WERI-Rb-1 (cell line): ENCODE results near the gene MX1.

Source experiments
- DNase-seq: peaks from one replicate; pipeline ENCODE4 v3.0.0-alpha.2; 2020
- H3K27ac ChIP-seq: fragments of 250-450 bp; sonication (Bioruptor Pico); 2 replicates; pipeline ENCODE4 v1.5.1; 2020; ENCODE audit warnings: mild to moderate bottlenecking, moderate library complexity
- H3K27me3 ChIP-seq: fragments of 250-450 bp; sonication (Bioruptor Pico); 2 replicates; pipeline ENCODE4 v1.5.1; 2021; ENCODE audit warnings: mild to moderate bottlenecking, low read depth, moderate library complexity; ENCODE audit not compliant: insufficient read depth, severe bottlenecking
- H3K36me3 ChIP-seq: fragments of 250-450 bp; sonication (Bioruptor Pico); 2 replicates; pipeline ENCODE4 v1.5.1; 2020; ENCODE audit warnings: mild to moderate bottlenecking, moderate library complexity
- H3K4me3 ChIP-seq: 2 replicates; pipeline ENCODE4 v1.5.1; 2011; ENCODE audit warnings: low read depth, mild to moderate bottlenecking, control low read depth, low read length
- H3K9me3 ChIP-seq: fragments of 250-450 bp; sonication (Bioruptor Pico); 2 replicates; pipeline ENCODE4 v1.5.1; 2021; ENCODE audit warnings: mild to moderate bottlenecking, moderate library complexity; ENCODE audit not compliant: severe bottlenecking
- TF ChIP-seq, protein P1 (sequence below): IDR thresholded peaks from 2 replicates; pipeline ENCODE4 v1.5.1; 2011; ENCODE audit warnings: low read depth, mild to moderate bottlenecking, control low read depth, inconsistent platforms, low read length

The MX1 gene

DNA sequence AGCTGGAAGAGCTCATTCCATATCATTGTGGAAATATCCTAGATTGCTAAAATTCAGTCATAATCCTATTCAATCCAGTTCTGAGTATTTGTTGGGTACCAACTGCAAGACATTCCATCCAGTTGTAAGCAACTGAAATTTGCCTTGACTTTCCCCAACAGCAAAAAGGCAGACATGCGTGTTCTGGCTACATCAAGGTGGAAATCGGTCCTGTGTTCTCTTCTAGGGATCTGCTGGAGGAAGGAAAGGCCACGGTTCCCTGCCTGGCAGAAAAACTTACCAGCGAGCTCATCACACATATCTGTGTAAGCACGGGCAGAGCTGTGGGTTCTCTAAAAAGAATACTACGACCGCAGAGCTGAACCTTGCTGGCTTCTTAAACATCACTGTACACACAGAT is 17.5 kb downstream of the MX1 start:
- TF ChIP-seq, protein P1, sequence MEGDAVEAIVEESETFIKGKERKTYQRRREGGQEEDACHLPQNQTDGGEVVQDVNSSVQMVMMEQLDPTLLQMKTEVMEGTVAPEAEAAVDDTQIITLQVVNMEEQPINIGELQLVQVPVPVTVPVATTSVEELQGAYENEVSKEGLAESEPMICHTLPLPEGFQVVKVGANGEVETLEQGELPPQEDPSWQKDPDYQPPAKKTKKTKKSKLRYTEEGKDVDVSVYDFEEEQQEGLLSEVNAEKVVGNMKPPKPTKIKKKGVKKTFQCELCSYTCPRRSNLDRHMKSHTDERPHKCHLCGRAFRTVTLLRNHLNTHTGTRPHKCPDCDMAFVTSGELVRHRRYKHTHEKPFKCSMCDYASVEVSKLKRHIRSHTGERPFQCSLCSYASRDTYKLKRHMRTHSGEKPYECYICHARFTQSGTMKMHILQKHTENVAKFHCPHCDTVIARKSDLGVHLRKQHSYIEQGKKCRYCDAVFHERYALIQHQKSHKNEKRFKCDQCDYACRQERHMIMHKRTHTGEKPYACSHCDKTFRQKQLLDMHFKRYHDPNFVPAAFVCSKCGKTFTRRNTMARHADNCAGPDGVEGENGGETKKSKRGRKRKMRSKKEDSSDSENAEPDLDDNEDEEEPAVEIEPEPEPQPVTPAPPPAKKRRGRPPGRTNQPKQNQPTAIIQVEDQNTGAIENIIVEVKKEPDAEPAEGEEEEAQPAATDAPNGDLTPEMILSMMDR: no peak
- H3K27me3 ChIP-seq: no peaks in the 10 kb centered on the region
- H3K9me3 ChIP-seq: no peaks in the 10 kb centered on the region
- no peaks in the 10 kb centered on the region for H3K36me3 ChIP-seq
- no peak overlapping the region for H3K27ac ChIP-seq
- DNase-seq: no peak
- no peak overlapping the region for H3K4me3 ChIP-seq

DNA sequence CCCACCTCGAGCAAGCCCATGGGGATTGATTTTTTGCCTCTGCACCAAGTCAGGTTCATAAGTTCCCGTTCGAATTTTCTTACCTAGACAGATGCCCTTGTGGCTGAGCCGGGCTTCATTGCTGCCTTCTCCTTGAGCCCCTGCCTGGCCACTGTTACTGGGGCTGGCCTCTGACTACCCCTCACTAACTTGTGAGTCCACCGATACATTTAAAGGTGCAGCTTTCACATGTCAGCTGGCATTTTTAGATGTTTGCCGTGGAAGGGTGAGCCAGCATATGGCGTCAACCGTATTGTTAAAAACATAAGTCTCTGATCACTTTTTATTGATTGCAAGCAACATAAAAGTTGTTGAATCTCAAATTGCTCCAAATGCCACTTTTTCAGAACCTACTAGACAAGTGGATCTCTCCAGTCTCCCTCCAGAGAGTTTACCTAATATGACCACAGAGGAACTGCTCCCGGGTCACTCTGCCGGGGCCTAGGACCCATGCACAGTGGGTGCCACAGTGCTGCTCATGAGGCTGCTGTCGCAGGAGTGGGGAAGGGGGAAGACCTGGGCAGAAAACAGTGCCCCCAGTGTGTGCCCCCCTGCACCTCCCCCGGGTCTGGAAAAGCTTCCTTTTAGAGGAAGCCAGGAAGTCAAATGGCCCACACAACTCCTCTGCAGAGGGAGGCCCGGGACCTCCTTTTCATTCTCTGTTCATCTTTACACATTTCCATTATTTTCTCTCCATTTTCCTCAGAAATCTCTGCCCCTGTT is 18.8 kb downstream of the MX1 start:
- no peak overlapping the region for H3K4me3 ChIP-seq
- H3K27ac ChIP-seq: no peak overlapping the region
- H3K27me3 ChIP-seq: no peaks in the 10 kb centered on the region
- TF ChIP-seq, protein P1: no peak
- H3K9me3 ChIP-seq: no peaks in the 10 kb centered on the region
- no peak for DNase-seq
- H3K36me3 ChIP-seq: no peaks in the 10 kb centered on the region

DNA sequence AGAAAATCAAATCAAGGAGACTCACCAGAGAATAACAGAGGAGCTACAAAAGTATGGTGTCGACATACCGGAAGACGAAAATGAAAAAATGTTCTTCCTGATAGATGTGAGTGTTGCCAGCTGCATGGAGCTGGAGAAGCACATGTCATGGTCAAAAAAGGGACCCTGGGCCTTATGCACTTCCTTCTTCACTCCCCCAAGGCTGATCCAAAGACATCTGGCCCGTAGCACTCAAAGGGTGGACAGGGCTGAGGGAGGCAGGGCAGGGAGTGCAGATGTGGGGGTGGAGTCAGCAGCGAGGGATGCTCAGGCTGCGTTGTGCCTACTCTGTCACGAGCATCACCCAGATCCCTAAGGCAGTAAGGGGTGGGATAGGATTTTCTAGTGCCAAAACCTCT is 19.4 kb downstream of the MX1 start:
- Histone ChIP-seq H3K4me3 (no peak overlapping the region), H3K9me3 (no peaks in the 10 kb centered on the region), H3K27me3 (no peaks in the 10 kb centered on the region), H3K36me3 (no peaks in the 10 kb centered on the region), H3K27ac (no peak overlapping the region)
- TF ChIP-seq, protein P1: no peak
- DNase-seq: no peak

DNA sequence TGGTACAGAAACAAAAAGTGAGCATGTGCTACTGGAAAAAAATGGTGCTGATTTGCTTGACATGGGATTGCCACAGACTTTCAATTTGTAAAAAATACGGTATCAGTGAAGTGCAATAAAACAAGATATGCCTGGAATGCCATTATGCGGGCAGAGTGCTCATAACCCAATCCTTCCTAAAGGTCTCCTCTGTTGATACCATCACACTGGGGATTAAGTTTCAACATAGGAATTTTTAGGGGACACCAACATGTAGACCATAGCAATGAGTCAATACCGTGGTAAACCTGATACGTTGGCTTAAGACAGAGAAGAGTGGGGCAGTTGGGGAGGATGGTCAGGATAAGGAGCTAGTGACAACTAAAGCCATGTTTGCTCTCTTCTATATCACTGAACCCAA is 20.5 kb downstream of the MX1 start:
- H3K9me3 ChIP-seq: no peaks in the 10 kb centered on the region
- no peaks in the 10 kb centered on the region for H3K36me3 ChIP-seq
- H3K27me3 ChIP-seq: no peaks in the 10 kb centered on the region
- H3K27ac ChIP-seq: no peak overlapping the region
- H3K4me3 ChIP-seq: no peak overlapping the region
- TF ChIP-seq, protein P1: no peak
- no peak for DNase-seq

DNA sequence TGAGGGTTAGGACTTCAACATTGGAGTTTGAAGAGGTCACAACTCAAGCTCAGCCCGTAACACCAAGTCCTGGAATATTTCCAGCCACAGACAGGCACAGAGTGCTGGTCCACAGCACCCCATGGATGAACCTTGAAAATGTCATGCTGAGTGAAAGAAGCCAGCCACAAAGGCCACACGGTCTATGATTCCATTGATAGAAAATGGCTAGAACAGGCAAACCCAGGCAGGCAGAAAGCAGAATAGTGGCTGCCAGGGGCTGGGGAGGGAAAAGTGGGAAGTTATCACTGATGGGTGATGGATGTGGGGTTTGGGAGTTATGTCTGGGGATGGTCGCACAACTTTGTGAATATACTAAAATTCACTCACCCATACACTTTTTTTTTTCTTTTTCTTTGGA is 21.3 kb downstream of the MX1 start:
- Histone ChIP-seq H3K9me3 (no peaks in the 10 kb centered on the region), H3K27me3 (no peaks in the 10 kb centered on the region), H3K4me3 (no peak overlapping the region), H3K27ac (no peak overlapping the region), H3K36me3 (no peaks in the 10 kb centered on the region)
- TF ChIP-seq, protein P1: no peak
- no peak for DNase-seq

DNA sequence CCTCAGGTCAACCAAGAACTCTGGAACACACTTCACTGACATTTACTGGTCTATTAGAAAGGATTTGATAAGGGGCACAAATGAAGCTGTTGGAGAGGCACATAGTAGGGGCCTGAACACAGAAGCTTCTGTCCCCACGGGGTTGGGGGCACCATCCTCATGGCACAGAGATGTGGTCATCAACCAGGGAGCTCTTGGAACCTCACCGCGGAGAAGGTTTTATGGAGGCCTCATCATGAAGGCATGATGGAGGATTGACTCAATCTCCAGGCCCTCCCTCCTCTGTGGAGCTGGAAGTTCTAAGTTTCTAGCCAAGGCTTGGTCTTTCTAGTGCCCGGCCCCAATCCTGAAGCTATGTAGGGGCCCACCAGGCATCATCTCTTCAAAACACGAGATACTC is 23.6 kb downstream of the MX1 start:
- Histone ChIP-seq H3K36me3 (no peaks in the 10 kb centered on the region), H3K9me3 (no peaks in the 10 kb centered on the region), H3K27ac (no peak overlapping the region), H3K27me3 (no peaks in the 10 kb centered on the region), H3K4me3 (no peak overlapping the region)
- TF ChIP-seq, protein P1: no peak
- no peak for DNase-seq
